Prostate gland (tissue), 2 donors: ENCODE data around the gene GAK. TPM values are rescaled to one million over a fixed set of nuclear protein-coding genes. Genes with fewer than 3 reads are reported as not detected.

Experiments
- DNase-seq: peaks from one replicate; pipeline ENCODE4 v3.0.0-alpha.2; 2019; ENCODE audit warnings: low spot score
- H3K27ac ChIP-seq, 2 donors: fragments of 200-600 bp; sonication (generic); 2 replicates each; pipeline ENCODE4 v1.5.1; 2017 to 2019
- H3K27me3 ChIP-seq: fragments of 200-600 bp; sonication (generic); replicated peaks from 2 replicates; pipeline ENCODE4 v1.5.1; 2019; ENCODE audit not compliant: insufficient read depth
- H3K36me3 ChIP-seq, 2 donors: fragments of 200-600 bp; sonication (generic); 1 replicate in 1 of 2; 2 replicates in 1 of 2; pipeline versions ENCODE4 v1.5.1 to v1.8.1; 2017 to 2019
- H3K4me1 ChIP-seq: fragments of 200-600 bp; sonication (generic); replicated peaks from 2 replicates; pipeline ENCODE4 v1.5.1; 2019
- H3K4me3 ChIP-seq, 2 donors: fragments of 200-600 bp; sonication (generic); 2 replicates each; pipeline ENCODE4 v1.5.1; 2017 to 2019
- H3K9me3 ChIP-seq: fragments of 200-600 bp; sonication (generic); 2 replicates; pipeline ENCODE4 v1.5.1; 2017
- CTCF ChIP-seq, 4 experiments: fragments of 200-600 bp in 2 of 4; fragments of 450-650 bp in 2 of 4; sonication (generic) in 2 of 4; IDR thresholded peaks; 1 replicate in 3 of 4; 2 replicates in 1 of 4; pipeline ENCODE4 v1.5.1; 2016 to 2019; ENCODE audit warnings: antibody characterized with exemption in 4 of 4, mild to moderate bottlenecking in 2 of 4, moderate library complexity in 2 of 4
- POLR2A ChIP-seq: fragments of 450-650 bp; IDR thresholded peaks from one replicate; pipeline ENCODE4 v1.6.1; 2016; ENCODE audit warnings: antibody characterized with exemption, mild to moderate bottlenecking
- POLR2AphosphoS5 ChIP-seq: sonication (generic); formaldehyde crosslinking; IDR thresholded peaks from one replicate; pipeline ENCODE4 v1.6.1; 2017; ENCODE audit warnings: antibody characterized with exemption
- WGBS: methylation state at CpG from one replicate; pipeline ENCODE4 v1.1.5; 2018; 5-methylcytosine and 5-hydroxymethylcytosine counted together
- intact Hi-C: fragments of 100-400 bp; cut with DNase I; formaldehyde crosslinking; loops from one replicate; pipeline ENCODE4 v1.14.2; 2022
- total RNA-seq, 2 donors: library from RNA; depleted of rRNA; stranded (reverse); fragments of >200 nt; gene quantifications; one replicate each; pipeline ENCODE4 v1.1.0, GENCODE V29; 2016

Gene GAK
- total RNA-seq, 2 donors from 2014 or later: 158 to 181 TPM

- WGBS: 81% methylated on average over 42 of the region's 46 CpGs
- no peaks in the 10 kb centered on the region for H3K36me3 ChIP-seq
- H3K27me3 ChIP-seq: no peaks in the 10 kb centered on the region
- H3K9me3 ChIP-seq: no peaks in the 10 kb centered on the region
- no peak for DNase-seq
- H3K27ac ChIP-seq: no peak overlapping the region
- intact Hi-C loops: no loop called here
- no peak for TF ChIP-seq CTCF (IDR thresholded peaks at IDR 0.05)
- TF ChIP-seq POLR2A: no peak
- TF ChIP-seq POLR2AphosphoS5: no peak
- no peaks in the 10 kb centered on the region for H3K4me1 ChIP-seq
- no peak overlapping the region for H3K4me3 ChIP-seq
Measured at GRCh38 chr4:835148-836002, 96.7 kb downstream of the GAK start.

- H3K9me3 ChIP-seq: no peaks in the 10 kb centered on the region
- DNase-seq: no peak
- no peak overlapping the region for H3K4me3 ChIP-seq
- H3K4me1 ChIP-seq: no peaks in the 10 kb centered on the region
- no peaks in the 10 kb centered on the region for H3K27me3 ChIP-seq
- H3K27ac ChIP-seq: no peak overlapping the region
- no peaks in the 10 kb centered on the region for H3K36me3 ChIP-seq
- 80% methylated on average over 26 of the region's 29 CpGs for WGBS
- intact Hi-C loops: no loop called here
- TF ChIP-seq POLR2AphosphoS5 (no peak), POLR2A (no peak), CTCF (IDR thresholded peaks at IDR 0.05) (no peak)
Measured at GRCh38 chr4:834368-835147, 97.6 kb downstream of the GAK start.

- no peak for DNase-seq
- no peak overlapping the region for H3K4me3 ChIP-seq
- no peak overlapping the region for H3K27ac ChIP-seq
- WGBS: 53% methylated on average over 16 of the region's 18 CpGs
- TF ChIP-seq POLR2A: no peak
- TF ChIP-seq CTCF (IDR thresholded peaks at IDR 0.05): no peak
- TF ChIP-seq POLR2AphosphoS5: no peak
- H3K9me3 ChIP-seq: no peaks in the 10 kb centered on the region
- H3K36me3 ChIP-seq: no peaks in the 10 kb centered on the region
- H3K27me3 ChIP-seq: no peaks in the 10 kb centered on the region
- intact Hi-C loops: no loop called here
- no peaks in the 10 kb centered on the region for H3K4me1 ChIP-seq
Measured at GRCh38 chr4:833731-834367, 98.3 kb downstream of the GAK start.

GRCh38 chr4:833156-833555 is 99.0 kb downstream of the GAK start:
- H3K27me3 ChIP-seq: no peaks in the 10 kb centered on the region
- no peak for DNase-seq
- no peak overlapping the region for H3K4me3 ChIP-seq
- intact Hi-C loops: no loop called here
- H3K27ac ChIP-seq: no peak overlapping the region
- no peaks in the 10 kb centered on the region for H3K4me1 ChIP-seq
- no peaks in the 10 kb centered on the region for H3K36me3 ChIP-seq
- 48% methylated on average over 10 of the region's 10 CpGs for WGBS
- no peaks in the 10 kb centered on the region for H3K9me3 ChIP-seq
- TF ChIP-seq POLR2AphosphoS5 (no peak), POLR2A (no peak), CTCF (IDR thresholded peaks at IDR 0.05) (no peak)
